Activated T-helper 1 cell treated with anti-CD3 and anti-CD28 coated beads, Interleukin-2, amount 50 U/mL, for 16 hours (primary cell): ENCODE results near the gene AIDA.
"Not testable (repeated sequence)": the region's sequence is repeated elsewhere in the genome, so short reads cannot be mapped to it uniquely, and the experiment has no call there.

Experiments used
- DNase-seq, 2 donors: peaks; one replicate each; pipeline ENCODE4 v3.0.0-alpha.2; 2020; ENCODE audit warnings: low read depth in 1 of 2, low spot score in 1 of 2

Gene AIDA

GRCh38 chr1:222712253-222713090, at the start of gene AIDA, which contains the start of gene BROX:
AIDA (minus strand) TSS chr1:222712491; CDS start chr1:222712317, 174 bp downstream.
BROX (plus strand) TSS chr1:222712564; CDS start chr1:222715700, 3,136 bp downstream.
- DNase-seq = peak; percentile 93 to 96

- no peak for DNase-seq
Measured at GRCh38 chr1:222761083-222761482, 48.8 kb upstream of the AIDA start.

GRCh38 chr1:222759451-222760035, 47.3 kb upstream of the AIDA start:
- no peak for DNase-seq

- no peak for DNase-seq
Measured at GRCh38 chr1:222757646-222758268, 45.5 kb upstream of the AIDA start.

- DNase-seq = no peak
Measured at GRCh38 chr1:222754366-222755139, 42.3 kb upstream of the AIDA start.

- DNase-seq = no peak
Measured at GRCh38 chr1:222751255-222751654, 39.0 kb upstream of the AIDA start.

- DNase-seq = no peak
Measured at GRCh38 chr1:222750651-222751050, 38.4 kb upstream of the AIDA start.

GRCh38 chr1:222749927-222750326, 37.6 kb upstream of the AIDA start:
- no peak for DNase-seq

GRCh38 chr1:222741630-222742457, 29.6 kb upstream of the AIDA start:
- DNase-seq = not testable (repeated sequence)

- no peak for DNase-seq
Measured at GRCh38 chr1:222739929-222740328, 27.6 kb upstream of the AIDA start.

- no peak for DNase-seq
Measured at GRCh38 chr1:222739465-222739864, 27.2 kb upstream of the AIDA start.

GRCh38 chr1:222736972-222737371, 24.7 kb upstream of the AIDA start, which contains the start of gene FAM177B:
FAM177B (plus strand) TSS chr1:222737202; CDS start chr1:222746546, 9,344 bp downstream.
- no peak for DNase-seq

- DNase-seq = no peak
Measured at GRCh38 chr1:222736470-222736869, 24.2 kb upstream of the AIDA start.

GRCh38 chr1:222734740-222735139, 22.4 kb upstream of the AIDA start:
- DNase-seq = no peak

- no peak for DNase-seq
Measured at GRCh38 chr1:222732216-222733159, 20.2 kb upstream of the AIDA start.

- DNase-seq = no peak
Measured at GRCh38 chr1:222730866-222731265, 18.6 kb upstream of the AIDA start.

- DNase-seq = no peak
Measured at GRCh38 chr1:222728746-222729145, 16.5 kb upstream of the AIDA start.

GRCh38 chr1:222716393-222716792, 4.1 kb upstream of the AIDA start:
- no peak for DNase-seq
